Lower leg skin (tissue), 3 donors: ENCODE measurements around the gene SHCBP1L.

Experiments
- POLR2A ChIP-seq, 2 donors: fragments of 450-650 bp; IDR thresholded peaks; one replicate each; pipeline ENCODE4 v1.6.1; 2016 to 2017; ENCODE audit warnings: antibody characterized with exemption in 2 of 2, mild to moderate bottlenecking in 1 of 2, moderate library complexity in 1 of 2
- TF ChIP-seq, protein P1 (sequence below), 3 donors: fragments of 450-650 bp; IDR thresholded peaks; one replicate each; pipeline ENCODE4 v1.5.1; 2016; ENCODE audit warnings: antibody characterized with exemption in 3 of 3, mild to moderate bottlenecking in 3 of 3, moderate library complexity in 2 of 3

DNA sequence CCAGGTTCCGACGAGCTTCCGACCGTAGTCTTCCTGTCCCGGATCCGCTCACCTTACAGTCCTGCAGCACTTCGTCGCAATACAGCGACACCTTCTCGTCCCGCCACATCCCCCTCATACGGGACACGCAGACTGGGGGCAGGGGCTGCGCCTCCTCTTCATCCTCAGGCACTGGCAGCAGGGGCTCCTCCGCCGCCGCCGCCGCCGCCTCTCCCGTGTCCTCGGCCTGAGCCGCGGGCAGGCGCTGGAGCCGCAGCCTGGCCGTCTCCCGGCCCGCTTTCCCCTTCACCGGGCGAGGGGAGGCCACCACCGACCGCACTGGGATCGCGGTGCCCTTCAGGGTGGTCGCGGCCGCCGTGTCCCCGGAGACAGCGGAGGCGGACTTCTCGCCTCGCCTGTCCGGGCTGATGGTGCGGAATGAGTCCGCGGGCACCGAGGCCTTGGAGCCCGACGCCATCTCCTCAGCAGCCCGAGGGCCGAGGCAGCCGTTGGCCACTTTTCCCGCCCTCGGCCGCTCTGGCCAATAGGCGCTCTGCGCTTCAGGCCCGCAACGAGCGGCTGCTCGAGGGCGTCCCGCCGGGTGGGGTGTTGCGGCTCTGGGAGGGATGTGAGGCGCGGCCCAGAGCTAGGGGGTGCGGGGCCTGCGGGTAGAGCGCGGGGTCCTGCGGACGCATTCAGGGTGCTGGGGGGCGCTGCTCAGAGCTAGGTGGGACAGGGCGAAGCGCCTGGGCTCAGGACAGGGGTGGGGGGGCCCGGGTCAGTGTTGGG is at the start of gene SHCBP1L:
- TF ChIP-seq, protein P1, sequence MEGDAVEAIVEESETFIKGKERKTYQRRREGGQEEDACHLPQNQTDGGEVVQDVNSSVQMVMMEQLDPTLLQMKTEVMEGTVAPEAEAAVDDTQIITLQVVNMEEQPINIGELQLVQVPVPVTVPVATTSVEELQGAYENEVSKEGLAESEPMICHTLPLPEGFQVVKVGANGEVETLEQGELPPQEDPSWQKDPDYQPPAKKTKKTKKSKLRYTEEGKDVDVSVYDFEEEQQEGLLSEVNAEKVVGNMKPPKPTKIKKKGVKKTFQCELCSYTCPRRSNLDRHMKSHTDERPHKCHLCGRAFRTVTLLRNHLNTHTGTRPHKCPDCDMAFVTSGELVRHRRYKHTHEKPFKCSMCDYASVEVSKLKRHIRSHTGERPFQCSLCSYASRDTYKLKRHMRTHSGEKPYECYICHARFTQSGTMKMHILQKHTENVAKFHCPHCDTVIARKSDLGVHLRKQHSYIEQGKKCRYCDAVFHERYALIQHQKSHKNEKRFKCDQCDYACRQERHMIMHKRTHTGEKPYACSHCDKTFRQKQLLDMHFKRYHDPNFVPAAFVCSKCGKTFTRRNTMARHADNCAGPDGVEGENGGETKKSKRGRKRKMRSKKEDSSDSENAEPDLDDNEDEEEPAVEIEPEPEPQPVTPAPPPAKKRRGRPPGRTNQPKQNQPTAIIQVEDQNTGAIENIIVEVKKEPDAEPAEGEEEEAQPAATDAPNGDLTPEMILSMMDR (IDR thresholded peaks at IDR 0.05): no peak
- no peak for TF ChIP-seq POLR2A (IDR thresholded peaks at IDR 0.05)
